Fibroblast of upper back skin (primary cell): ENCODE results near the gene PRKD1.
"Not testable (repeated sequence)": the region's sequence is repeated elsewhere in the genome, so short reads cannot be mapped to it uniquely, and the experiment has no call there.

Source experiments
- DNase-seq: peaks from one replicate; pipeline ENCODE4 v3.0.0-alpha.2; 2013

Gene PRKD1

GRCh38 chr14:29898470-29898869 is 29.2 kb downstream of the PRKD1 start:
- no peak for DNase-seq

DNA sequence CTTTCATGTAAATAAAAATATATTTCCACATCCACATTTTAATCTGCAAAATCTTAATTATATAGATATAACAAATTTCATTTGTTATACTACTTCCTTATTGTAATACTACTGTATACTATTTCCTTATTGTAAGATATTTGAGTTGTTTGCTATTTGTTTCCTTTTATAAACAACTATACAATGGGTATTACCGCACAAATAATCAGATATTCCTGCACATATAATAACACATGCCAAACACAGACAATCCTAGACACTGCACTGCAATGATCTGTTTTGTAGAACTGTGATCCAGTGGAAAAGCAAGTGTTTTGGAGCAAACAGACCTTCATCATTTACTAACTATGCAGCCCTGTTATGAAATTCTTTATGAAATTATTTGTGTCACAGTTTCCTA is 30.5 kb downstream of the PRKD1 start:
- DNase-seq = no peak

- no peak for DNase-seq
Measured at GRCh38 chr14:29896354-29896821, 31.3 kb downstream of the PRKD1 start.

DNA sequence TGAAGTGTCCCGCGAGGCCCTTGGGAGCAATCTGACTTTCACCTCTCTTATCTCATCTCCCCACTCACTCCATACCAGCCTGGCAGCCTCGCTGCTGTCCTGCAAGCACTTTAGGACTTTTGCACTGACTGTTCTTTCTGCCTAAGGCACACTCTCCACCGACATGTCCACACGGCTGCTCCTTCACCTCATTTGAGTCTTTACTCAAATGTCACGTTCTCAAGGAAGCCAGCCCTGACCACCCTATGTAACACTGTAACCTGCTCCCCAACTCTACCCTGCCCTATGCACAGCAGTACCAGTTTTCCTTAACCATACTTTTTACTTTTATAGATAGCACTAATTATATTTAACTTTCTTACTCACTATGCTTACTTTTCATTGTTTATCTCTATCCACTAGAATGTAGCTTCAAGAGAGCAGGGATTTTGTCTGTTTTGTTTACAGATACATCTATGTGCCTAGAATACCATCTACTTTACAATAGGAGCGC is 32.0 kb downstream of the PRKD1 start:
- DNase-seq = no peak

- no peak for DNase-seq
Measured at GRCh38 chr14:29893989-29894388, 33.7 kb downstream of the PRKD1 start.

DNA sequence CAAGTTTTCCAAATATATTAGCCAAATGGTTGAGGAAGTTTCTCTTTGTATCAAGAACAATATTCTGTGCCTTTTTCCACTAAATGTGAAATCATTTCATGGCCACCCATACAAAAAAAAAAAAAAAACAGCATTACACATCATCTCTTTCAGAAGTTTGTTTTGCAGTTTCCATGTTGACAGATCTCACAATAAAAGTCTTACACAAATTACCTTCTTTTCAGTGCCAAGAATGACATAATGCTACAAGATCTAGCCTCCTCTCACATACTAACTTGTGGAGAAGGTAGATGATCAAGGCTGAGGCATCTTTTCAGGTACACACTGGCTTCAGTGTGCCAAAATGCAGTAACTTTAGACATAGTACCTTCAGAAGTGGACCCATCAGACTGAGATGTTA is 35.3 kb downstream of the PRKD1 start:
- no peak for DNase-seq

- DNase-seq = no peak
Measured at GRCh38 chr14:29885988-29886387, 41.7 kb downstream of the PRKD1 start.

- DNase-seq = peak; percentile 72
Measured at GRCh38 chr14:29868000-29868399, 59.6 kb downstream of the PRKD1 start.

DNA sequence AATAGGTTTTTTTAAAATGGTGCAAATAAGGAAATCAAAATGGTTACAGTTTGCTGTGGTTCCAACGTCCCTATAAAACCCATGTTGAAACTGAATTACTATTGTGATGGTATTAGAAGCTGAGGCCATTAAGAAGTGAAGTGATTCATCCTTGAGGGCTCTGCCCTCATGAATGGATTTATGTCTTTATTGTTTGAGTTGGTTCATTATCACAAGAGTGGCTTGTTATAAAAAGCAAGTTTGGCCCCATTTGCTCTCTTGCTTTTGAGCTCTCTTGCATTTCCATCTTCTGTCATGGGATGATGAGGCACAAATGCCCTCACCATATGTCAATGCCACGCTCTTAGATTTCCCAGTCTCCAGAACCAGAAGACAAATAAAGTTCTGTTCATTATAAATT is 62.3 kb downstream of the PRKD1 start:
- DNase-seq = no peak

DNA sequence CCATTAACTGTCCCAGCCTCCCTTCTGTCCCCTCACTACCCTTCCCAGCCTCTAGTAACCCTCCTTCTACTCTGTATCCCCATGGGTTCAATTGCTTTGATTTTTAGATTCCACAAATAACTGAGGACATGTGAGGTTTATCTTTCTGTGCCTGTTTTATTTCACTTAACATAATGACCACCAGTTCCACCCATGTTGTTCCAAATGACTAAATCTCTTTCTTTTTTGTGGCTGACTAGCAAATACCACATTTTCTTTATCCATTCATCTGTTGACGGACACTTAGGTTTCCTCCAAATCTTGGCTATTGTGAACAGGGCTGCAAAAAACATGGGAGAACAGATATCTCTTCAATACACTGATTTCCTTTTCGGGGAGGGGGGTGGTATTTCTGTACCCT is 65.7 kb downstream of the PRKD1 start:
- no peak for DNase-seq

- DNase-seq = no peak
Measured at GRCh38 chr14:29858299-29858698, 69.3 kb downstream of the PRKD1 start.

- DNase-seq = no peak
Measured at GRCh38 chr14:29857551-29857950, 70.1 kb downstream of the PRKD1 start.

- DNase-seq = no peak
Measured at GRCh38 chr14:29856516-29856915, 71.1 kb downstream of the PRKD1 start.

GRCh38 chr14:29853691-29854090 is 74.0 kb downstream of the PRKD1 start:
- not testable (repeated sequence) for DNase-seq

DNA sequence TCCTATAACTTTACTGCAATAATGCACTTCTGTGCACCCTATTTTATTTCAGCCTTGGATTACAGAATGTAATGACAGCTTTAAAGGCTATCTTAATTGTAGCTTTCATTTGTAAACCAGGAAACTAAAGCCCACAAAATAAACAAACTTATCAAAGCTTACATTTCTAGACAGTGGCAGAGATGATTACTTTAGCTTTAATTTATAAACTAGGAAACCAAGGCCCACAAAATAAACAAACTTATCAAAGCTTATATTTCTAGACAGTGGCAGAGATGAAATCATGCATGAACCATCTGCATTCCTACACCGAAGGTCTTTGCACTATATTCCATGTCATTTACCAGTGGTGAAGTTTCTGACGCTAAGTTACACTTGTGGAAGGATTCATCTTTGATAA is 74.4 kb downstream of the PRKD1 start:
- DNase-seq = no peak

GRCh38 chr14:29851397-29851796 is 76.2 kb downstream of the PRKD1 start:
- DNase-seq = peak; percentile 31

GRCh38 chr14:29847056-29847380 is 80.6 kb downstream of the PRKD1 start:
- no peak for DNase-seq

DNA sequence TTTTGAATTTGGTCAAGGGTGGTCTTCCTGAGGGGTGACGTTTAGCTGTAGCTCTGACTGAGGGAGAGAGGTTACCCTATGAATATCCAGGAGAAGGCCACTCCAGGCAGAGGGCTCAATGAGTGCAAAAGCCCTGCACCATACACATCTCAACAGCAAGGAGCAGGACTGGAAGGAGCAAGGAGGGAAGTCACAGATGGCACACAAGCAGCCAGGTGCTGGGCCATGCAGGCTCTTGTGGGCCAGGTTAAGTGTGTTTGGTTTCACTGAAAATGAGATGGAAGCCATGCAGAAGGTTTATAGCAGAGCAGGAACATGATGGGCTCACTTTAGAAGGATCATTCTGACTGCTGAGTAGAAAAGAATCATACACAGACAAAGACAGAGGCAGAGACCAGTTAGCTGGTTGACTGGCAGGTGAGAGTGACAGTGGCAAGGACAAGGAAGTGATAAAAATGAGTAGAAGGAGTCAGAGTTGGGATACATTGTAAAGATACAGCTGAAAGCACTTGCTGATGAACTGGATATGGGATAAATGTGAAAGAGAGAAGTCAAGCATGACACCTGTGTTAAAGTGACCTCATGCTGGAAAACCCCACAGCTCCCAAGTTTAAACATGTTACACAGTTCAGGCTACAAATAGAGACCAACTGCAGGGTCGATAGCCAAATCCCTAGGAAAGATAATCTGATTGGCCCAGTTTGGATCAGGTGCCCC is 81.2 kb downstream of the PRKD1 start:
- DNase-seq = no peak

GRCh38 chr14:29843981-29844380 is 83.7 kb downstream of the PRKD1 start:
- no peak for DNase-seq

DNA sequence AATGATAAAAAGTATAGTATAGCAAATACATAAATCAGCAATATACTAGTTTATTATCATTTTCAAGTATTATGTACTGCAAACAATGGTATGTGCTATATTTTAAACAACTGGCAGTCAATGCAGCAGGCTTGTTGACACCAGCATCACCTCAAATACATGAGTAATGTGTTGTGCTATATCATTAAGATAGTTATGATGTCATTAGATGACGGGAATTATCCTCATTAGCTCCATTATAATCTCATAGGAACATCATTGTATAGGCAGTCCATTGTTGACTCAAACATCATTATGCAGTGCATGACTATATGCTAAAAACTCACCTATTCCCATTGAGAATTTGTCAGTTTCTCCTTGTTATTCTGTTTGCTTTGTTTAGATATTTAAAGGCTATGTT is 85.4 kb downstream of the PRKD1 start:
- no peak for DNase-seq

- not testable (repeated sequence) for DNase-seq
Measured at GRCh38 chr14:29840369-29840892, 87.2 kb downstream of the PRKD1 start.

DNA sequence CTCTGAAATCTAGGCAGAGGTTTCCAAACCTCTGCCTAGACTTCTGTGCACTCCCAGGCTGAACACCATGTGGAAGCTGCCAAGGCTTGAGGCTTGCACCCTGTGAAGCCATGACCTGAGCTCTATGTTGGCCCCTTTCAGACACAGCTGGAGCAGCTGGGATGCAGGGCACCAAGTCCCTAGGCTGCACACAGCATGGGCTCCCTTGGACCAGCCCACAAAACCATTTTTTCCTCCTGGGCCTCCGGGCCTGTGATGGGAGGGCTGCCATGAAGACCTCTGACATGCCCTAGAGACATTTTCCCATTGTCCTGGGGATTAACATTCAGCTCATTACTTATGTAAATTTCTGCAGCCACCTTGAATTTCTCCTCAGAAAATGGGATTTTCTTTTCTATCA is 88.0 kb downstream of the PRKD1 start:
- not testable (repeated sequence) for DNase-seq

- DNase-seq = no peak
Measured at GRCh38 chr14:29838752-29839151, 88.9 kb downstream of the PRKD1 start.

DNA sequence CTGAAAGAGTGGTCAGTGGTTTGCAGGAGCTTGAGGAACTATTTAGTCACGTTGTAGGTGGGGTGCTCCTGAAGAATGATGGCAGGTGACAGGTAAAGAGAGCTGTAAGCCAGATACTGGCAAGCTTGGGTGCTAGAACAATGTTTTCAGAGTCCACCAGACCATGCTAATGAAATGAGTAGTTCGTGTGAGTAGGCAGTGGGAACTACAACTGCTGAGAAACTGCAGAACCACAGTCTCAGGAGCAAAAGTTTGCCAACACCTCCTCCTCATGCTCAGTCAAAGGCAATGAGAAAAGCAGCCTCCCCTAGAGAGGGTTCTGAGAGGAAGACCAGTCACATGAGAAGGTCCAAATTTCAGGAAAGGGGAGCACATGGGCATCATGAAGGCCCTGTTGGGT is 91.3 kb downstream of the PRKD1 start:
- DNase-seq = no peak

DNA sequence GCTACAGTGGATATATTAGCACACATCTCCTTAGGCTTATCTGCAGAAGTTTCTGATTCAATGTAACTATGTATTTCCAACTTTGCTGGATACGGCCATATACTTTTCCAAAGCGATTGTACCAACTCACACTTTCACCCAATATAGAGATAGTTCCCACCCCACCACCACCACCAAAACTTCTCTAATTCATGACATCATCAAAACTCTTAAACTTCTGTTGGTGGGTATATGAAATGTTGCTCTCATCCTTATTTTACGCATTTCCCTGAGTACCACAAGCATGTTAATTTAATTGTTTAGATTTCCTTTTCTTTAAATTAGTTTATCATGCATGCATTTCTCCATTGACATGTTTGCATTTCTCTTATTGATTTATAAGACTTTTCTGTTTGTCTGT is 95.6 kb downstream of the PRKD1 start:
- no peak for DNase-seq
